ENCODE measurements around the gene ESYT3. TPM values are rescaled to one million over a fixed set of nuclear protein-coding genes. Genes with fewer than 3 reads are reported as not detected.
A peak's percentile ranks its signal among the peaks of the same experiment; 100 is the strongest.

The ESYT3 gene
- total and polyA plus RNA-seq, 2 of the 8 experiments (the other 6 are each of a cell fraction or from before 2014, with no cell fraction given) = 4.4 to 7.3 TPM

- TF ChIP-seq NANOG (IDR thresholded peaks at IDR 0.05; ENCODE audit: insufficient read depth, low read depth, low read length, poor library complexity, severe bottlenecking) = no peak
- TF ChIP-seq RAD21 (IDR thresholded peaks at IDR 0.05 in 1 of 2, conservative IDR thresholded peaks at IDR 0.05 in 1 of 2; ENCODE audit: low read depth in 2 of 2, low read length in 2 of 2) = peak in 1 of 2 experiments; percentile 45; a peak in 2 of 4 replicates
- no peak for TF ChIP-seq BCL11A (IDR thresholded peaks at IDR 0.05; ENCODE audit: low read depth in 2 of 2, low read length in 2 of 2)
- TF ChIP-seq JUN (IDR thresholded peaks at IDR 0.05; ENCODE audit: low read depth, low read length) = no peak
- TF ChIP-seq POU5F1 (IDR thresholded peaks at IDR 0.05; ENCODE audit: low read depth, low read length) = no peak
- peak in 2 of 3 experiments; percentile 8 to 24; a peak in 2 of 4 replicates for TF ChIP-seq CTCF (IDR thresholded peaks at IDR 0.05; ENCODE audit: control extremely low read depth in 1 of 3, insufficient read depth in 1 of 3, low read depth in 1 of 3, low read length in 3 of 3)
- no peak for TF ChIP-seq EZH2 (IDR thresholded peaks at IDR 0.05; ENCODE audit: low read depth, low read length, severe bottlenecking)
- no peak for TF ChIP-seq TEAD4 (IDR thresholded peaks at IDR 0.05; ENCODE audit: low read depth, low read length)
- no peak for TF ChIP-seq CREB1 (IDR thresholded peaks at IDR 0.05)
These were observed 25.5 kb downstream of the ESYT3 start (continued) for GRCh38 chr3:138459619-138460535.

Data from H1 (cell line).